Spleen (tissue), 11 donors: ENCODE results near the gene FAM120B. TPM values are rescaled to one million over a fixed set of nuclear protein-coding genes. Genes with fewer than 3 reads are reported as not detected.
"Not testable (repeated sequence)": the region's sequence is repeated elsewhere in the genome, so short reads cannot be mapped to it uniquely, and the experiment has no call there.

ENCODE experiments used
- DNase-seq: peaks from one replicate; pipeline ENCODE4 v3.0.0-alpha.2; 2020
- H3K27ac ChIP-seq, 8 donors: fragments of 200-600 bp; sonication (generic) in 7 of 8; 1 replicate in 4 of 8; 2 replicates in 4 of 8; pipeline versions ENCODE4 v1.5.0 to v1.8.0; 2016 to 2021; ENCODE audit warnings: inconsistent platforms in 4 of 8, mild to moderate bottlenecking in 4 of 8, moderate library complexity in 1 of 8
- H3K27me3 ChIP-seq, 7 donors: fragments of 200-600 bp; sonication (generic) in 6 of 7; replicated peaks in 1 of 7; 1 replicate in 4 of 7; 2 replicates in 3 of 7; pipeline versions ENCODE4 v1.5.0 to v1.8.0; 2016 to 2021; ENCODE audit warnings: inconsistent platforms in 3 of 7, mild to moderate bottlenecking in 1 of 7
- H3K36me3 ChIP-seq, 6 donors: fragments of 200-600 bp; sonication (generic) in 5 of 6; 1 replicate in 4 of 6; 2 replicates in 2 of 6; pipeline versions ENCODE4 v1.5.0 to v1.8.0; 2016 to 2021; ENCODE audit warnings: inconsistent platforms in 2 of 6
- H3K4me1 ChIP-seq, 6 donors: fragments of 200-600 bp; sonication (generic) in 5 of 6; 1 replicate in 3 of 6; 2 replicates in 3 of 6; pipeline versions ENCODE4 v1.5.0 to v1.8.0; 2016 to 2021; ENCODE audit warnings: inconsistent platforms in 3 of 6
- H3K4me3 ChIP-seq, 8 donors: fragments of 200-600 bp; sonication (generic) in 7 of 8; 1 replicate in 4 of 8; 2 replicates in 4 of 8; pipeline versions ENCODE4 v1.5.0 to v1.8.0; 2016 to 2021; ENCODE audit warnings: inconsistent platforms in 4 of 8, mild to moderate bottlenecking in 4 of 8, moderate library complexity in 2 of 8
- H3K9me3 ChIP-seq, 8 donors: fragments of 200-600 bp; sonication (generic) in 7 of 8; 1 replicate in 4 of 8; 2 replicates in 4 of 8; pipeline versions ENCODE4 v1.5.0 to v1.8.0; 2016 to 2021; ENCODE audit warnings: inconsistent platforms in 4 of 8
- POLR2A ChIP-seq, 3 donors: fragments of 450-650 bp; IDR thresholded peaks; one replicate each; pipeline ENCODE4 v1.5.1; 2017; ENCODE audit warnings: antibody characterized with exemption in 3 of 3, mild to moderate bottlenecking in 1 of 3
- POLR2AphosphoS5 ChIP-seq, 3 donors: sonication (generic); formaldehyde crosslinking; IDR thresholded peaks; one replicate each; pipeline ENCODE4 v1.5.1; 2017; ENCODE audit warnings: antibody characterized with exemption in 3 of 3
- WGBS, 5 donors: extraction: QIAGEN DNeasy Blood & Tissue Kit in 3 of 5; methylation state at CpG; one replicate each; pipeline versions ENCODE4 v1.1.5 to v1.1.7; 2013 to 2018; 5-methylcytosine and 5-hydroxymethylcytosine counted together
- intact Hi-C: fragments of 100-400 bp; cut with DNase I; formaldehyde crosslinking; loops from one replicate; pipeline ENCODE4 v1.15.0; 2023; ENCODE audit warnings: low total_unique reads
- polyA plus RNA-seq, 3 donors: library from polyadenylated mRNA; stranded (reverse); fragments of 200-250 nt; gene quantifications; one replicate each; pipeline ENCODE4 v1.2.1, GENCODE V29; 2013
- total RNA-seq, 7 donors: library from RNA; depleted of rRNA in 3 of 7; stranded (reverse); fragments of >200 nt in 3 of 7; fragmentation: NEBNext Ultra II Directional in 4 of 7; extraction: Animal tissue kit (Norgen Biotek cat#: 25700) in 4 of 7; gene quantifications; one replicate each; pipeline versions ENCODE4 v1.1.0 to v1.2.1, GENCODE V29; 2016 to 2021
- TF ChIP-seq, protein P1 (sequence below), 11 experiments: fragments of 200-600 bp in 7 of 11; fragments of 450-650 bp in 4 of 11; sonication (generic) in 4 of 11; IDR thresholded peaks in 8 of 11; conservative IDR thresholded peaks in 3 of 11; 1 replicate in 7 of 11; 2 replicates in 4 of 11; pipeline versions ENCODE4 v1.4.0 to v1.8.0; 2016 to 2021; ENCODE audit warnings: antibody characterized with exemption in 11 of 11, inconsistent platforms in 4 of 11, mild to moderate bottlenecking in 1 of 11
- donor health status: healthy with polysubstance abuse.
- donor health status: DM: no; HTN: no; CAD: no; lungs with moderate emphysema.
- donor health status: DM: no; HTN: no; CAD: no.
- donor health status: Bipolar disorder and iron deficiency.
- donor health status: healthy.
- donor health status: DM: no; HTN: no; CAD: no.
- donor health status: DM: yes; HTN: yes; CAD: no.

FAM120B gene
- total and polyA plus RNA-seq, 10 donors: 7.6 to 41.2 (median 26.8) TPM

DNA sequence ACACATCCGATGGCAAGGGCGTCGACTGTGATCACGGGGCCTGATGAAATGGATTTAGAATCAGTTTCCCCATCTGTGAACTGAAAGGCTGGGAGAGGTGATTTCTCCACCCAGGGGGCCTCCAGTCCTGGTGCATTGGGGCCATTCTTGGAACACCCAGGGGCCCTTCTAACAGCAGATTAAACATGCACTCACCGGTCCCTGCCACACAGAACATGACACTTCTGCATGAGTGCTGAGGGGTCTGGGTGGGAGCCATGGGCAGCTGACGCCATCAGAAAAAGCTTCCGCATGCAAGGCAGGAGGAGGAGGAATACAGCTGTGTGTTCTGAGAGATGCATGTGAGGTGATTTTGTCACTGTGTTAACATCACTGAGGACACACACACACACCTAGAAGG is 42.5 kb upstream of the FAM120B start:
- H3K27ac ChIP-seq: no peak overlapping the region
- 91 to 98% (median 94%) methylated on average over 7 of the region's 7 CpGs for WGBS, 5 donors
- DNase-seq: no peak
- peaks cover 0 to 19% (median 6%) of the 10 kb centered on the region in 6 donors for H3K4me1 ChIP-seq
- peaks cover 0 to 43% (median 8%) of the 10 kb centered on the region in 7 donors for H3K27me3 ChIP-seq
- intact Hi-C loops: no loop called here
- no peak overlapping the region for H3K4me3 ChIP-seq
- H3K36me3 ChIP-seq: no peaks in the 10 kb centered on the region
- TF ChIP-seq, protein P1, sequence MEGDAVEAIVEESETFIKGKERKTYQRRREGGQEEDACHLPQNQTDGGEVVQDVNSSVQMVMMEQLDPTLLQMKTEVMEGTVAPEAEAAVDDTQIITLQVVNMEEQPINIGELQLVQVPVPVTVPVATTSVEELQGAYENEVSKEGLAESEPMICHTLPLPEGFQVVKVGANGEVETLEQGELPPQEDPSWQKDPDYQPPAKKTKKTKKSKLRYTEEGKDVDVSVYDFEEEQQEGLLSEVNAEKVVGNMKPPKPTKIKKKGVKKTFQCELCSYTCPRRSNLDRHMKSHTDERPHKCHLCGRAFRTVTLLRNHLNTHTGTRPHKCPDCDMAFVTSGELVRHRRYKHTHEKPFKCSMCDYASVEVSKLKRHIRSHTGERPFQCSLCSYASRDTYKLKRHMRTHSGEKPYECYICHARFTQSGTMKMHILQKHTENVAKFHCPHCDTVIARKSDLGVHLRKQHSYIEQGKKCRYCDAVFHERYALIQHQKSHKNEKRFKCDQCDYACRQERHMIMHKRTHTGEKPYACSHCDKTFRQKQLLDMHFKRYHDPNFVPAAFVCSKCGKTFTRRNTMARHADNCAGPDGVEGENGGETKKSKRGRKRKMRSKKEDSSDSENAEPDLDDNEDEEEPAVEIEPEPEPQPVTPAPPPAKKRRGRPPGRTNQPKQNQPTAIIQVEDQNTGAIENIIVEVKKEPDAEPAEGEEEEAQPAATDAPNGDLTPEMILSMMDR (IDR thresholded peaks at IDR 0.05 in 8 of 11, conservative IDR thresholded peaks at IDR 0.05 in 3 of 11): no peak
- no peak for TF ChIP-seq POLR2AphosphoS5 (IDR thresholded peaks at IDR 0.05)
- no peak for TF ChIP-seq POLR2A (IDR thresholded peaks at IDR 0.05)
- no peaks in the 10 kb centered on the region for H3K9me3 ChIP-seq

DNA sequence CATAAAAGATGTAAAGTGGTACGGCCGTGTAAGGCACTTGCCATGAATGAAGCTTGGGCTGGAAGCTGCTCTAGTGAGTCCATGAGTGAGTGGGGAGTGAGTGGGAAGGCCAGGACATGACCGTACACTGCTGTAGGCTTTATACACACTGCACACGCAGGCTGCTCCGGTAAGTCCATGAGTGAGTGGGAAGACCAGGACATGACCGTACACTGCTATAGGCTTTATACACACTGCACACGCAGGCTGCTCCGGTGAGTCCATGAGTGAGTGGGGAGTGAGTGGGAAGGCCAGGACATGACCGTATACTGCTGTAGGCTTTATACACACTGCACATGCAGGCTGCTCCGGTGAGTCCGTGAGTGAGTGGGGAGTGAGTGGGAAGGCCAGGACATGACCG is 41.9 kb upstream of the FAM120B start:
- H3K9me3 ChIP-seq, H3K27ac ChIP-seq, H3K36me3 ChIP-seq, intact Hi-C loops, H3K4me3 ChIP-seq: not testable (repeated sequence)
- Histone ChIP-seq H3K4me1 (peaks cover 0 to 24% (median 5%) of the 10 kb centered on the region in 6 donors), H3K27me3 (peaks cover 0 to 43% (median 8%) of the 10 kb centered on the region in 7 donors)
- peak; percentile 27 for DNase-seq
- 91 to 96% (median 94%) methylated on average over 9 to 12 of the region's 12 CpGs for WGBS, 5 donors

DNA sequence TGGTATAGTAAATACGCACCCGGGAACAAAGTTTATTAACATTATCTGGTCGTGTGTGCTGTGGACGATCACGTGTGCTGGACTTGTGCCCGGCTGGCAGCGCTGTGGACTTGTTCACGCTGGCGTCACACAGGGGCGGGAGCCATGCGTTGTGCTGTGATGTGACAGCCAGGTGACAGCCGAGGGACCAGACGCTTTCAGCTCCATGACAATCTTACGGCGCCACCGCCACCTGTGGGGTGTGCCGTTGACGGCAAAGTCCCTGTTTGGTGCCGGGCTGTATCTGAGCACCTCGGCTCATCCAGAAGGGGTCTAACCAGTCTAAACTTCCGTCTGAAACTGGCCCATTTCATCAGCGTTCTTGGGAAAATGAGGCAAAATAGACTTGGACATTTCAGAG is 40.9 kb upstream of the FAM120B start:
- peak overlapping the region in 1 of 8 donors; percentile 14 for H3K27ac ChIP-seq
- H3K4me1 ChIP-seq: peaks cover 0 to 34% (median 9%) of the 10 kb centered on the region in 6 donors
- H3K9me3 ChIP-seq: no peaks in the 10 kb centered on the region
- WGBS, 5 donors: 89 to 95% (median 92%) methylated on average over 22 of the region's 22 CpGs
- DNase-seq: peak; percentile 73
- H3K27me3 ChIP-seq: peaks cover 0 to 42% (median 8%) of the 10 kb centered on the region in 7 donors
- TF ChIP-seq POLR2AphosphoS5 (IDR thresholded peaks at IDR 0.05) (no peak), POLR2A (IDR thresholded peaks at IDR 0.05) (no peak)
- TF ChIP-seq, protein P1 (IDR thresholded peaks at IDR 0.05 in 8 of 11, conservative IDR thresholded peaks at IDR 0.05 in 3 of 11): no peak
- no peaks in the 10 kb centered on the region for H3K36me3 ChIP-seq
- intact Hi-C loops: no loop called here
- no peak overlapping the region for H3K4me3 ChIP-seq

DNA sequence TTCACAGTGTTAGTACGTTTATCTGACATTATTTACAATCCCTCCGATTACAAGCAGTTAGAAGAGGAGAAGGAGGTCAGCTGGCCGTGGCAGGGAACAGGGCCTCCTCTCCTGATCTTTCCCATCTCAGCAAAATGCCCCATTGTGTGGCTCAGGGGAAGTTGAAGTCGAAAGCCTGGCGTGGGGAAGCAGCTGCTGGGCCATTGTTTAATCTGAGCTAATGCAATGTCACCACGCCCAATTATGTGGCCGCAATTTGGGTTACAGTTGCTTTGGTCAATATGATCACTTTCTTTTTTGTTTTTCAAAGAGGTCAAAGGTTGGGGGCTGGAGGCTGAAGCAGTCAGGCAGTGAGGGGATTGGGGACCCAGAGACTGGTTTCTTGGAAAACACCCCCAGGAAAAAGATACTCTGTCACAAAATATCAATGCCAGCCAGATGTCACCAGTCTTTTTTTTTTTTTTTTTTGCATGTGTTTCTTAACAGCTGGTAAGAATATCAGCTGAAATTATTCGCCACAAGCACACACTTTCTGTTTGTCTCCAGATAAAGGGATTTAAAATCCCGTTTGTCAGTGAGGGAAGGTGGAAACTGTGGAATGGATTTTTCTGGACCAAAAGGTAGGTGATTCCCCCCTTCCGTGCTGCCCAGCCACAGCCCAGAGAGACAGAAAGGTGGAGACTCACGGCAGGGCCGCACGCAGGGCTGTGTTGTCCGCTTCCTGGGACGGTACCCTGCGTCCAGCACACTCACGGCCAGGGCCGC is 40.3 kb upstream of the FAM120B start:
- H3K9me3 ChIP-seq: no peaks in the 10 kb centered on the region
- peak; percentile 58 for DNase-seq
- H3K27ac ChIP-seq: peak overlapping the region in 1 of 8 donors; percentile 14
- no peaks in the 10 kb centered on the region for H3K36me3 ChIP-seq
- peaks cover 2 to 39% (median 15%) of the 10 kb centered on the region in 6 donors for H3K4me1 ChIP-seq
- no peak overlapping the region for H3K4me3 ChIP-seq
- no peak for TF ChIP-seq POLR2A (IDR thresholded peaks at IDR 0.05)
- TF ChIP-seq, protein P1 (IDR thresholded peaks at IDR 0.05 in 8 of 11, conservative IDR thresholded peaks at IDR 0.05 in 3 of 11): no peak
- TF ChIP-seq POLR2AphosphoS5 (IDR thresholded peaks at IDR 0.05): no peak
- intact Hi-C loops: no loop called here
- peaks cover 0 to 44% (median 8%) of the 10 kb centered on the region in 7 donors for H3K27me3 ChIP-seq
- 64 to 83% (median 73%) methylated on average over 14 to 18 of the region's 18 CpGs for WGBS, 5 donors
